Measurements from ENCODE around the gene DIP2B. TPM values are rescaled to one million over a fixed set of nuclear protein-coding genes. Genes with fewer than 3 reads are reported as not detected.

The DIP2B gene
- total RNA-seq, 2 experiments from 2014 or later: 29.5 to 30.0 TPM

DNA sequence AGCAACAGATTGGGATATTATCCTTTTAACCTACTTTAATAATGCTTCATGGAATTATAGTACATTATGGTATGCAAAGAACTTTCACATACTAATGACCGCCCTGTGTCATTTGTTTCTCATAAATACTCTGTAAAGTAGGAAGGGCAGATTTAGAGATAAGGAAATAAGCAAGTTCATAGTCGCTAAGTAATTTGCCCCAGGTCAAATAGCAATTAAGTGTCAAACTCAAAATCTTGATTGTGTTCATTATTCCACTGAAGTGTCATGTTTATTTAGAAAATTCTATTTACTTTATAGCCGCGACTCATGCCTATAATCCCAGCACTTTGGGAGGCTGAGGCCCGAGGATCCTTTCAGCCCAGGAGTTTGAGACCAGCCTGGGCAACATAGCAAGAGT is 160.4 kb downstream of the DIP2B start:
- Mint-ChIP-seq H3K4me1 (ENCODE audit: low read depth) (peaks cover 4% of the 10 kb centered on the region), H3K27ac (no peak overlapping the region), H3K4me3 (no peak overlapping the region), H3K36me3 (ENCODE audit: low read depth) (peaks cover 26% of the 10 kb centered on the region), H3K27me3 (no peaks in the 10 kb centered on the region), H3K9me3 (no peaks in the 10 kb centered on the region)
- no peaks in the 10 kb centered on the region for H3K27me3 ChIP-seq (ENCODE audit: control insufficient read depth in 1 of 2, insufficient read depth in 2 of 2, low read length in 2 of 2)
- ATAC-seq (ENCODE audit: poor library complexity) (no peak), DNase-seq (no peak)
- no peaks in the 10 kb centered on the region for H3K9me3 ChIP-seq (ENCODE audit: control insufficient read depth in 1 of 2, insufficient read depth in 1 of 2, low read length in 2 of 2)
- intact Hi-C loops (cut with DNase I, micrococcal nuclease): no loop called here
- CTCF ChIA-PET: no interaction called here
- POLR2A ChIA-PET: no interaction called here
- no peak overlapping the region for H3K27ac ChIP-seq (ENCODE audit: low read depth in 1 of 2, low read length in 2 of 2)
- H3K4me1 ChIP-seq (ENCODE audit: insufficient read depth, low read length): no peaks in the 10 kb centered on the region
- TF ChIP-seq, protein P1, sequence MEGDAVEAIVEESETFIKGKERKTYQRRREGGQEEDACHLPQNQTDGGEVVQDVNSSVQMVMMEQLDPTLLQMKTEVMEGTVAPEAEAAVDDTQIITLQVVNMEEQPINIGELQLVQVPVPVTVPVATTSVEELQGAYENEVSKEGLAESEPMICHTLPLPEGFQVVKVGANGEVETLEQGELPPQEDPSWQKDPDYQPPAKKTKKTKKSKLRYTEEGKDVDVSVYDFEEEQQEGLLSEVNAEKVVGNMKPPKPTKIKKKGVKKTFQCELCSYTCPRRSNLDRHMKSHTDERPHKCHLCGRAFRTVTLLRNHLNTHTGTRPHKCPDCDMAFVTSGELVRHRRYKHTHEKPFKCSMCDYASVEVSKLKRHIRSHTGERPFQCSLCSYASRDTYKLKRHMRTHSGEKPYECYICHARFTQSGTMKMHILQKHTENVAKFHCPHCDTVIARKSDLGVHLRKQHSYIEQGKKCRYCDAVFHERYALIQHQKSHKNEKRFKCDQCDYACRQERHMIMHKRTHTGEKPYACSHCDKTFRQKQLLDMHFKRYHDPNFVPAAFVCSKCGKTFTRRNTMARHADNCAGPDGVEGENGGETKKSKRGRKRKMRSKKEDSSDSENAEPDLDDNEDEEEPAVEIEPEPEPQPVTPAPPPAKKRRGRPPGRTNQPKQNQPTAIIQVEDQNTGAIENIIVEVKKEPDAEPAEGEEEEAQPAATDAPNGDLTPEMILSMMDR (IDR thresholded peaks at IDR 0.05): no peak
- peaks cover 14% of the 10 kb centered on the region for H3K36me3 ChIP-seq (ENCODE audit: insufficient read depth, low read length)
- no peak overlapping the region for H3K4me3 ChIP-seq (ENCODE audit: low read length)

- TF ChIP-seq, protein P1 (IDR thresholded peaks at IDR 0.05): no peak
- CTCF ChIA-PET: no interaction called here
Observed at GRCh38 chr12:50665609-50666008, 160.8 kb downstream of the DIP2B start.

DNA sequence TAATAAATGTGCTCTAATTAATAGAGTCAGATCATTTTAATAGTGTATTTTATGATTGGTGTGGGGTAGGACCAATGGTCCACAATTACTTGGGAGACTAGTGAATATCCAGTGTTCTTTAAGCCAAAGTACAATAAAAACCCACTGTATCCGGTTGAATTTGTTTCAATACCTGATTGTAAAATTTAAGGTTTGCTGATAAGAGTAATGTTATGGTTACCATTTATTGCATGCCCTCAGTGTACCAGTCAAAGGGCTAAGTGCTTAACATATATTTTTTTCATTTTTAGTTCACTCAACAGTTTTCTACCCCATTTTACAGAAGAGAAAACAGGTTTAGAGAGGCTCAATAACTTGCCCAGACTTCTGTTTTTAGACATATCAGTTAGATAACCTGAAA is 161.2 kb downstream of the DIP2B start:
- H3K4me1 ChIP-seq (ENCODE audit: insufficient read depth, low read length): no peaks in the 10 kb centered on the region
- H3K27ac ChIP-seq (ENCODE audit: low read depth in 1 of 2, low read length in 2 of 2): no peak overlapping the region
- H3K4me3 ChIP-seq (ENCODE audit: low read length): no peak overlapping the region
- intact Hi-C loops (cut with DNase I, micrococcal nuclease): no loop called here
- ChIA-PET POLR2A (no interaction called here), CTCF (no interaction called here)
- Mint-ChIP-seq H3K27me3 (no peaks in the 10 kb centered on the region), H3K9me3 (no peaks in the 10 kb centered on the region), H3K27ac (no peak overlapping the region), H3K4me1 (ENCODE audit: low read depth) (peaks cover 4% of the 10 kb centered on the region), H3K36me3 (ENCODE audit: low read depth) (peaks cover 26% of the 10 kb centered on the region), H3K4me3 (no peak overlapping the region)
- no peak for ATAC-seq (ENCODE audit: poor library complexity)
- TF ChIP-seq, protein P1 (IDR thresholded peaks at IDR 0.05): no peak
- H3K9me3 ChIP-seq (ENCODE audit: control insufficient read depth in 1 of 2, insufficient read depth in 1 of 2, low read length in 2 of 2): no peaks in the 10 kb centered on the region
- no peak for DNase-seq
- no peaks in the 10 kb centered on the region for H3K27me3 ChIP-seq (ENCODE audit: control insufficient read depth in 1 of 2, insufficient read depth in 2 of 2, low read length in 2 of 2)
- H3K36me3 ChIP-seq (ENCODE audit: insufficient read depth, low read length): peaks cover 7% of the 10 kb centered on the region

More at GRCh38 chr12:50665609-50666008, 160.8 kb downstream of the DIP2B start:
- Histone ChIP-seq H3K4me3 (ENCODE audit: low read length) (no peak overlapping the region), H3K36me3 (ENCODE audit: insufficient read depth, low read length) (peaks cover 10% of the 10 kb centered on the region), H3K27me3 (ENCODE audit: control insufficient read depth in 1 of 2, insufficient read depth in 2 of 2, low read length in 2 of 2) (no peaks in the 10 kb centered on the region), H3K27ac (ENCODE audit: low read depth in 1 of 2, low read length in 2 of 2) (no peak overlapping the region), H3K4me1 (ENCODE audit: insufficient read depth, low read length) (no peaks in the 10 kb centered on the region), H3K9me3 (ENCODE audit: control insufficient read depth in 1 of 2, insufficient read depth in 1 of 2, low read length in 2 of 2) (no peaks in the 10 kb centered on the region)
- Mint-ChIP-seq H3K9me3 (no peaks in the 10 kb centered on the region), H3K36me3 (ENCODE audit: low read depth) (peaks cover 26% of the 10 kb centered on the region), H3K27me3 (no peaks in the 10 kb centered on the region), H3K4me1 (ENCODE audit: low read depth) (peaks cover 4% of the 10 kb centered on the region), H3K4me3 (no peak overlapping the region), H3K27ac (no peak overlapping the region)
- ATAC-seq (ENCODE audit: poor library complexity): no peak
- POLR2A ChIA-PET: no interaction called here
- intact Hi-C loops (cut with DNase I, micrococcal nuclease): no loop called here
- no peak for DNase-seq

All from CD4-positive, alpha-beta T cell (primary cell).